IPS-NIHi7 (cell line): ENCODE data around the gene PBX3.
A peak's percentile ranks its signal among the peaks of the same experiment; 100 is the strongest.

ENCODE experiments used
- DNase-seq: peaks from one replicate; pipeline ENCODE4 v3.0.0; 2012; ENCODE audit warnings: mixed read lengths; ENCODE audit errors: extremely low spot score

PBX3 gene

DNA sequence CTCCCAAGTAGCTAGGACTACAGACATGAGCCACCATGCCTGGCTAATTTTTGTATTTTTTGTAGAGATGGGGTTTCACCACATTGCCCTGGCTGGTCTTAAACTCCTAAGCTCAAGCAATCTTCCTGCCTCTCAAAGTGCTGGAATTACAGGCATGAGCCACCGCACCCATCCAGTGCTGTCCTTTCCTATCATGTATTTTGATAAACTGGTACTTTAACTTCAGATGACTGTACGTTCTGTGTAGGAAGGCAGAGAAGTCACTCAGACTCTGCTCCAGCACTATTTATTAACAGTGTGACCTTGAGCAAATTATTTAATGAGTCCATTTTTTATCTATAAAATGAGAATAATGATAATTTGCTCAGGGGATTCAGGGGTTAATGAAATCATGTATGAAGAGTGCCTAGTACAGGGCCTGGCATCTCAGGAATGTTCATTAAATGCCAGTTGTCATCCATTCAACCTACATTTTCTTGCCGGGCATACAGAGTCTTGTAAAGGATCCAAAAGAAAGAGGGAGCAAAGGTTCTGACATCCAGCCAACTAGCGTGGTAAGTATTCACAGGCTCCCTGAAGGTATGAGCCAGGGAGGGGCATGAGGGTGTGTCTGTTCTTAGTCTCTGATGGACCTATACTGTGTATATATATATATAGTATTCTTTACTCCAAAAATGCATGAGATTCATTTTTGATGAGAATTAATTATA lies 201.9 kb downstream of the PBX3 start:
- DNase-seq: no peak

DNA sequence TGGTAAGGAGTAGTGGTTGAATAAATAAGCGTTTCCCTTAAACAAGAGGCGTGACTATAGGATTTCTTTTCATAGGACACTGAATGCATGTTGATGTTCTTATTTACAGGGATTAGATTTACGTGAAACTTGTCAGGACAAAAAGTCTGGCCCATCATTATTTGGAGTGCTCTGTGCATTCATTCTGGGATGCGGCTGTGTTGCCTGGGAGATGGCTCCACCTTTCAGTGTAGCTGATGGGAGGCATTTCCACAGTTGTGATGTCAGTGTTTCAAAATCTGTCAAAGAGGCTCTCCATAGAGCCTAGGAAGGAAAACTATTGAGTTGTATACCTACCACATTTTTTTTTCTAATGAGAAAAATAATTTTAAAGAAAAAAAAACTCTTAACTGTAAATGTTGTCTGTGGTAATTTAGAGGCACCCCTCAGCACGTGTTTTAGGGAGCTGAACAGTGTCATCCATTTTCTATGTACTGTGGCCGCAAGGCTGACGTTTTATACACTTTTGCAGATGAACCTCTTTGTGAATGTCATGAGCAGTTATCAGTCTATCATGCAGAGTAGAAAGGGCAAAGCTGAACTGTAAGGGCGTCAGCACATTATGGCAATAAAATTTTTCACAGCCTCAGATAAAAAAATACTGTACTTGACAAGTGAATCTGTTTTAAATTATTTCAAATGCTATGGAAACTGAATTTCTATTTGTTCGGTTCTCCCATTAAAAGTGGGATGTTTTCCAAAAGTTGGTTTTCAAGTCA lies 202.7 kb downstream of the PBX3 start:
- no peak for DNase-seq

DNA sequence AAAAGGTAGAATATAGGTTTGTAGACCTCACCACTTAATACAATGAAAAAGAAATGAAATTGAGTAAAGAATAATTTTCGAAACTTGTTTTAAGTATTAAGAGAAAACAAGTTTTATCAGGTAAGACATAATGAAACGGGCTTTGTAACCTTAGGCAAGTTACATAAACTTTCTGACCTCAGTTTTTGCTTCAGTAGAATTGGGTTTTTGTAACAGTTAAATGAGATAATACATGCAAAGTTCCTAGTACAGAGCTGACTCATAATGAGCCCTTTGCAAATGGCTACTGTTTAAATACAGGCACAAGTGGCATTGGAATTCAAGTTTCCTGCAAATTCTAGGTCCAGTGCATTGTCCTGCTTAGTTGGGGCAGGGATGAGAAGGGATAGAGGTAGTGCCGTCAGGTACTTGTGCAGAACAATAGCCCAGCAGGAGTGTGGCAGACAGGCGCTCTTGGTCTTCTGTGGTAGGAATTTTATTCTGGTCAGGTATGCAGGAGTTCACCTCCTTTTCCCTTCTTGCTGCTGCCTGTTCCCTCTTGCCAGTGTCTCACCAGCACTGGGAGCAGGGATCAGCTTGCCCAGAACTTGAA lies 203.8 kb downstream of the PBX3 start:
- peak; percentile 73 for DNase-seq

DNA sequence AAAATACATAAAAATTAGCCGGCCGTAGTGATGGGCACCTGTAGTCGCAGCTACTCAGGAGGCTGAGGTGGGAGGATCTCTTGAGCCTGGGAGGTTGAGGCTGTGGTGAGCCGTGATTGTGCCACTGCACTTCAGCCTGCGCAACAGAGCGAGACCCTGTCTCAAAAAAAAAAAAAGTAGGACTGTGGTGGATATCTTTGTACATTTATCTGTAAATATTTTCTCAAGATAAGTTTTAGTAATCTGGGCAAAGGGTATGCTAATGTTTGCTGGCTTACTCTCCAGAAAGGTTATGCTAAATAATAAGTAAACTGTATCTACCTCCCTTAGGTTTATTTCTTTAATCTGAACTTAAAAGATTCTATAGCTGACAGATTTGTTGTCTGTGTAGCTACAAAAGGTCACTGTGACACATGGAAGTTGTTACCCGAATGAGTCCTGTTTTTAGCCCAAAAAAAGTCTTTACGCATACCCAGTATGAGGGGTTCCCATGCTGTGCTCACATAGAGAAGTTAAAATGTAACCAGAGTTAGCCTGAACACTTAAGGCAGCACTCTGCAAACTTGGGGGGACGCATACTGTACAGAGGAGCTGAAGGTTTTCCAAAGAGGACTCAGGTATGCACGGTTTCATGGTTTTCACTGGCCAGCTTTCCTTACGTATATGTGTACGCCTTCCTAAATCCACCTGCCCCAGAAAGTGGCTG lies 206.3 kb downstream of the PBX3 start:
- DNase-seq: no peak

DNA sequence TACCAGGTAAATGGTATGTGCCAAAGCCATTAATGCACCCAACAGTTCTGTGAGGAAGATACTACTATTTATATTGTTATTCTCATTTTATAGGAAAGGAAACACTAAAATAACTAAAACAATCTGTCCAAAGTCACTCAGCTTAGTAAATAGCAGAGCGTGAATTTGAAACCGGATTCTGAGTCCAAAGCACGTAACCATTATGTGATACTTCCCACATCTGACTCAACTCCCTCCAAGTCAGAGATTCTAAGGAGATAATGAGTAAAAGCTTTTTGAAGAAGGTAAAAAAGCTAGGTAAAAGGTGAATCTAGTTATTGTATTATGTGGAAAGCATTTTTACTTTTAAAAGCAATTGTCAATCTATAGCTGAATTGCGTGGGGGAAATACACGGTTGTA lies 208.9 kb downstream of the PBX3 start:
- DNase-seq: no peak

DNA sequence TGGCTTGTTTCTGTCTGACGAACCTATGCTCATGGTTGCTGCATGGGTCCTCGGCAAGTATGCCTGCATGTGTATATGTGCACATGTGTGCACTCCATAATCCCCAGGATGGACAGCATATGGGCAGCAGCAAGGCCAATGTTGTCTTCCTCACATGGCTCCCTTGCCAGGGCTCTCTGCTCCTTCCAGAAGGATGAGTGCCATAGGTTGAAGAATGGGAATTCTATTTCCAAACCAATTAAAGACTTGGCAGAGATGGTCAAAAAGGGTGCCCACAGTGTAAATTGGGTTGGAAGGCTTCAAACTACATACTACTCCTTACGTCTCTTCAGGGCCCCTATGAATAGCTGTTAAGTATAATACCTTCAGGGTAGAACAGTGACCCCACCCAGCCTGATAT lies 212.1 kb downstream of the PBX3 start:
- no peak for DNase-seq

DNA sequence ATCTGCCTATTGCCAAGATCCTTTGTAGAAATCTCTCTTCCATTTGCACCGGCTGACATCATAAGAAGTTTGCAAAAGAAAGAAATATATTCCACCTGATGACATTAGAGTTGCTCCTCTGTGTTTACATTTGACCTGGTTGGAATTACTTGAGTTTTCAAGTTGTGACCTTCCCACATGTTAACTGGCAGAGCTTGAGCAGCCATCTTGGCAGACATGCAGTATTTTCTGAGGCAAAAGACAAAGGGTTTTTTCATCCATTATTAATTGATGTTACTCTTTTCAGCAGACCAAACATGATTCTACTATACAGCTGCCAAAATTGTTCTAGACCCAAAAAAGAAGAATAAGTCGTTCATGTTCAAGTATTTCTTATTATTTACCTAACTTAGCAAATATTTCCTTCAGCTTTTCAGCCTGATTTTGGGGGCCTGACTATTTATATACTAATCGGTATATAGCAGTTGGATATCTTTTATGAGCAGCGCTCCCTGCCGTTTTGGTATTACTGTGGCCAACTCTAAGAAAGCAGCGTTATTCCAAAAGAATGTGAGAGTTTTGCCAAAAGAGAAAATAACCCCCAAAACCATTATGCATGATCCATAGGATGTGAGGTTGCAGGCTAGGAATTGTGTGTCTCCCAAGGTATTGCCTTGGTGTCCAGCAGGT lies 212.9 kb downstream of the PBX3 start:
- no peak for DNase-seq

DNA sequence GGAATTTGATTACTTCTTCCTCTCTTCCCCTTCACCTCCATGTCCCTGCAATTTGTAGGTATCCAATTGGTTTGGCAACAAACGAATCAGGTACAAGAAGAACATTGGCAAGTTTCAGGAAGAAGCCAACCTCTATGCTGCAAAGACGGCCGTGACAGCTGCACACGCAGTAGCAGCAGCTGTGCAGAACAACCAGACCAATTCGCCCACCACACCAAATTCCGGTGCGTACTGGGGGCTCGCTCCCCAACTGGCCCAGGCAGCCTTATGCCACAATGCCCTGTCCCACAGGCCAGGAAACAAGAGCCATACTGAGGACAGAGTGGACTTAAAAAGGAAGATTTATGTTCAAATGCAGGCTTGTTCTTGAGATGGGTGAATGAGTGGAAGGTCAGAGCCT lies 213.5 kb downstream of the PBX3 start:
- DNase-seq: no peak

DNA sequence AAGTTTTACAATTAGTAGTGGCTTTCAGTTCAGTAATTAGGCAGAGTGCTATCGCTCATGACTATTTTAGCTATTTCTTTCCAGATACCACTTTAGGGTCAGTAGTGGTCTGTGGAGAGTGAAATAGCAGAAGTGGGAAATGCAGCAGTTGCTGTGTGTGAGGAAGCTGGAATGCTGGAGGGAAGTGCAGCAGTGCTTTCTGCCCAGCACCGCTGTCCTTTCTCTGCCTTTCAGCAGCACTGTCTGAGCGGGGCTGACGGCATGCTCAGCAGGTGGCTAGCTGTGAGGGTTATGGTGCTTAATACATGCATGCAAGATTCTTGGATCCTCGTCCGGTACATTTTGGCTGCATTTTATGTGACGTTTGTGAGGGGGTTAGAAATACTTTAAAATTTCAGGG lies 213.9 kb downstream of the PBX3 start:
- no peak for DNase-seq

DNA sequence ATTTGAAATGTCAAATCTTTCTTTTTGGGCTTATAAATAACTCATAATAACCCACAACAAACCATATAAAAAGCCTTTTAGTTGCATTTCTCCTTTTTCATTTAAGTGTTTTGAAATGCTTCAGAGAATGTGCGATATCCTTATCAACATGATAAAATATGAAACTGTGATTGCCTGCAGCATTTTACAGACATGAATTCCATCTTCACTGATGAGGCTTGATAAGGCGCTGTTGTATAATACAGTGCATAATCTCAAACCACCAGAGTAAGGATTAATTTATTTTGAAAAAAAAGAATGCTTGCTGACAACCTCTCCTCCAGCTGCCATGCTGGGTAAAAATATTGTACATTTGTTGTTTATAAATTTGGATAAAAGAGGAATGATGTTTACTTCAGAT lies 216.8 kb downstream of the PBX3 start:
- DNase-seq: no peak

DNA sequence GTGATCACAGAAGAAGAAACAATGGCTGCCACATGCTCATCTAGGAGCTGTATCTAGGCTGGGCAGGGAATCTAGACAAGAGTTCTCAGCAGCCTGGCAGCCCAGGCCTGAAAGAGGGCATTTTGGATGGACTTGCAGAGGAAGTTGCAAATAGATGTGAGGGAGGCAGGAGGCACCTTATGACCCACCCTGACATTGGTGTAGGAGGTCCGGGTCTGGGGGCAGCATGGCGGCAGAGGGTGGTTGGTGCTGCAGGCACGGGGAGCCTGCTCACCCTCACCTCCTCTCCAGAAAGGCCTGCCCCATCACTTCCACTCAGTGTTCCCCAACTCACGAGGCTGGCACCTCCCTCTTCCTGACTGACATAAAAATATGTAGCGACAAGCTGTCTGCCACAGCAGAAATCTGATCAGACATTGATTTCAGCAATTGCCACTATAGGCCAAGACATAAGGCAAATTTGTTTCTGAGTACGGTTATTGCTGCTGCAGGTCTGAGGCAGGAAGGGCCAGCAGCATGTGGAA lies 217.6 kb downstream of the PBX3 start:
- no peak for DNase-seq

DNA sequence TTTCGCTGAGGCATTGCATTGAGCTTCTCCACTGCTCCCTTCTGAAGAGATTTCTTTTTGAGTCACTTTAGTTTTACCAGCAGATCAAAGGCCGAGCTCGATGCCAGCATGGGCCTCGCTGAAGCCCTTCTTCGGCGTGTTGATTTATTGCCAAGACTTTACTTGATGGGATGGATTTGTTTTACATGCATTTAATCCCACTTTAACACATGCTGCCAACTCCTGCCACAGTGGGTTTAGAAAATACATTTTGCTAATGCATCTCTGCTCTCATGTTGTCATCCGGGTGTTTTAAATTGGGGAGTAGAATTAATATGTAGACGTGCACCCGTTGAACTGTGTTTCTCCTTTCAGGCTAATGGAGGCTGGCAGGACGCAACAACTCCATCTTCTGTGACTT lies 218.3 kb downstream of the PBX3 start:
- DNase-seq: no peak

DNA sequence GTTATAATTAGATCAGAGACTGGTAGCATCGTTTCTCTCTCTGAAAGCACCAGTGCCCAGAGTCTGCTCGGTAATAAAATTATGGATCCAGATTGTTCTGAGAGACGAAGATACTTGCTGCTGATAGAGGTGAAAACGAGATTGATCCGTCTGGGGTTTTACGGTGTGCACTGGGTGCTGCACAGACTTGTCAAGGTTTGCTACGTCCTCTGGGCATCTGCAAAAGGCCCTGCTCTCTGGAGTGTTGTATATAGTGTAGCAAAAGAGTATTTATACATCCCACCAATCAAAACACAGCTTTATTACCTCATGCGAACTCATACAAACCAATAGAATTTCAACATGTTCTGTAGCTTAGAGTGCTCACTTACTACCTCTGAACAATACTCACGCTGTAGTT lies 219.3 kb downstream of the PBX3 start:
- DNase-seq: no peak

DNA sequence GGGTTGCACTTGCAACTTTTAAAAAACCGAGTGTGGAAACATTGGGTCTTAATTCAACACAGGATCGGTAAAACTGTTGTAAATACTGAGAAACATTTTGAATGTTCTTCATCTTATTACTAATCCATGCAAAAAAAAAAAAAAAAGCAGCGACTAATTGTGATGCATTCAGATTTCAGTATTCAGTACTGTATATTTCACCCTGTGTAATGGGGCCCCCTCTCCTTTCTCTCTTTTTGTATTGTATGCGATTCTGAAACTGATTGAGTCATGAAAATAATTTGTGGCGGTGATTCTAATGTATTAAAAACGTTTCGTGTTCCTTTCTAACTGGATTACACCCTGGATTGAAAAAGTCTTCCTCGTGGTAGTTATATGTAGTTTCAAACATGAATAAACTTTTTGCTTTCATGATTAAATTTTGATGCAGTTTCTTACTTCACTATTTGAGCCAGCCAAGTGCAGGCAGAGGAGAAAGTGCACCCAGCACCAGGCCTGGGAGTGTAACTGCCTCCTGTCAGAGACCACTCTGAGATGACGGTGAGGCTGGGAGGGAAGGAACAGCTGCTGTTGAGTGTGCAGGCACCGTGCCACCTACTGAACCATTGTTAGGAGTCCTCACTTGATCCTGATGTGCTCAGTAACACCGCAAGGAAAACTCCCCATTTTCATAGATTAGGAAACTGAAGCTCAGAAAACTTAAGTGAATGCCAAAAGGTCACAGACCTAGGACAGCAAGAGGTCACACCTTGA lies 220.0 kb downstream of the PBX3 start:
- DNase-seq: no peak

DNA sequence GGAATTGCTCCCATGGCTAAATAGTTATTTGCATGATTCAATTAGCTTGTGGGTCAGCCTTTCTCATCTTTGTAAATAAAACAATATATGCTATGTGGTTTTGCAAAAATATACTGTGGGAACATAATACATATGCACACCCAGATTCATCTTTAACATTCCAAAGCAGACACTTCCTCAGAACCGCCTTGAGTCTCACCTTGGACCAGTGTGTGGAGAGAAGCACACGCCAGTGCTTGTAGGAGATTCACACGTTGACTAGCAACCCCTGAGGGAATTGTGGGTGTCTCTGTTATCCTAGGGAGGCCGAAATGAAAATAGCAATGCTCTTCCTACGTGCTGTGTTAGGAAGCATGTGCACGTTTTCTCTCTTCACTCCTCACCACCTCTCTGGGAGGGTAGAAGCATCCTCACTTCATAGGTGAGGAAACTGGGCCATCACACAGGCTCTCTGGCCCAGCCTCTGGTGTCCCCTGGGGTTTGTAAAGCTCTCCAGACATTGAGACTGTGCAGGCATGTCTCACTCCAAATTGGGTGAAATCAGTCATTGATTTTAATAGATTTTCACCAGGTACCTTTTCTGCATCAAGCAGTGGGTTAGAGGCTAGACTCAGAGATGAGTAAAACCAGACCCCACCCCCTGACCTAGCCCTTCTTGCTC lies 221.7 kb downstream of the PBX3 start:
- DNase-seq: no peak

DNA sequence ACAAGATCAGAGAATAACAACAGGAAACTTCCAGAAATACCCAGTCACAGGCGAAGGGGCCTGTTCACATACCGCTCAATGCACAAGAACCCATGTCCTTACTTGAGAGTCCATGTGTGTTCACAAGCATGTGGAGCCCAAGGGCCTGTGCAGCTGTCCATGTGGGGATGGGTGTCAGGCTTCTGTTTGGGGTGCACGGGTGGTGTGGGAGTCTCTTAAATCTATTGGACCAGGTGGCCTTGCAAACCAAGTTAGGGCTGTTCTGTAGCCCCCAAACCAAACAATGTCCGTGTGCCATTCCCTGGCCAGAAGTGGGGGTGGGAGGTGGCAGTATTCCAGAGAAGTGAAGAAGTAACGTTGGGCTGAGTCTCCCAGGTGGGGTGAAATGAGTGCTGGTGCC lies 222.3 kb downstream of the PBX3 start:
- DNase-seq: no peak

DNA sequence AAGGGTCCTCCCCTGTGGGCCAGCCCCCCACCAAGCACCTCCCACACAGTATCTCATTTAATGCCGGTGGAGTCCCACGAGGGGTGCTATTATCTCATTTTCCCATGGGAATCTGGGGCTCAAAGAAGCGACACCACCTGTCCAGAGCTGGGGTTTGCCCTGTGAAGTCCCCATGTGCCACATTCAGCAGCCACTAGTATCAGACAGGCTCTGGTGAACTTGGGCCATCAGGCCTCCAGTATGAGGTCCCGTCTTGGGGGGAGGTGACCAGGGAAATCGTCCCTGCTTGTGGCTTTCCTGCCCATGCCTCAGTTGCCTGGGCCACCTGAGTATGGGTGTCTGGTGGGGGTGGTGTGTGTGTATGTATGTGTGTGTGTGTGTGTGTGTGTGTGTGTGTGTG lies 222.7 kb downstream of the PBX3 start:
- no peak for DNase-seq

DNA sequence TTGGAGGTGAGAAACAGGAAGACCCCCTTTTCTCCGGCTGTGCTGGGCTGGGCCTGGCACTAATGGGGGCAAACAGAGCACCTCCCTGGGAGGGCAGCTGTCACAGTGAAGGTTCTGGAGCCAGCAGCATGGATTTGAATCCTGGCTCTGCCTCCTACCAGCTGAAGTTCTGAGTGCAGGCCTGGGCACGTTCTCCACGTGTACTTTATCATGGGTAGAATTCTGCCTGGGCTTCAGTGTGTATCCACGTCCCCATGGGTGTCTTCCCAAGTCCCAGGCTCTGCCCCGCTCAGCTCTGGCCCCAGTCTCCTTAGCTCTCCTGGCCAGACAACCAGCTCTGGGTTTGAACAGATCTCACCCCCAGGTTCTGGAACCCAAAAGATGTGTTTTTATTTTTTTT lies 223.2 kb downstream of the PBX3 start:
- no peak for DNase-seq

DNA sequence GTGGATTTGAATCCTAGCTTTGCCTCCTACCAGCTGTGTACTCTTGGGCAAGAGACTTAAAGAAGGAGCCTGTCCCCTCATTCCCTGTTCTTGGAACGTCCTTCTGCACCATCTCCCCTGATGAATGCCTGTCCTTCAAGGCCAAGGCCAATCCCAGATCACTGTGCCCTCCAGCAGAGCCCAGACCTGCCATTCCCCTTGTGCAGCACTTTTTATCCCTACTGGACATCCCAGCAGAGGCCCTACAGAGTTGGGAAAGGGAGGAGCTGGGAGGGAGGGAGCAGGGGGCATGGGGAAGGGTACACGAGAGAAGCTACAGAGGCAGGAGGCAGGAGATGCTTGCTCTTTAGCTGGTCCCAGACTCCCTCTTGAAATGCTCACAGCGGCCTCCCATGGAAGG lies 223.9 kb downstream of the PBX3 start:
- DNase-seq: no peak

DNA sequence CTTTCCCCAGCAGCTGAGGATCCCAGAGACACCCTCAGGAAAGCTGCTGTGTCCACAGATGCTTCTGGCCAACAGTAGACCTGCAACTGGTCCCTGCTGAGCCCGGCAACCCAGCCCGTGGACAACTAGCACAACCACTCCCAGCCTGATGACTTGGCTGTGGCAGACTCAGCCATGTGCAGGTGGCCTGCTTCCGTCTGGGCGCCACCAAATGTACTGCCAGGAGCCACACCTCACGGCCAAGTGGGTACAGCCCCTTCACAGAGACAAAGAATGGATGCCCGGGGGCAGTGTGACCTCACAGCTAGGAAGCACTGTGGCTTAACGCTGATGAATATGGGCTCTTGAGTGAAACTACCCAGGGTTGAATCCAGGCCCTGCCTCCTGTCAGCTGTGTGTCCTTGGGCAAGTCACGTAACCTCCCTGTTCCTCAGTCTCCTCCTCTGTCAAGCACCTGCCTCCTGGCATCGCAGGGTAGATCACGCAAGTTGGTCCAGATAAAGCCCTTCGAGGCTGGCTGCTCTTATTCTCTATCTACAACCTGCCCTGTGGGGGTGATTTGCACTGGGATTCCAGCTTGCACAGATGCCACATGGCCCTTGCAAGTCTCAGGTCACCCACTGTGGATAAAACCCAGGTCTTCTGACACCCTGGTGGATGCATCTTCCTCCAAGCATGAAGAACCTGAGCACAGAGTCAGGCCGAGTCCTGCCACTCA lies 225.0 kb downstream of the PBX3 start:
- DNase-seq: no peak
